A204.1 (cell line): ENCODE measurements around the gene TAGAP.

ENCODE experiments used
- FAIRE-seq: peaks from 2 replicates; lab custom pipeline; 2012; peaks lifted over from hg19 to GRCh38; lab: Jason Lieb, UNC

Gene TAGAP

GRCh38 chr6:159044899-159045727 lies at the start of gene TAGAP:
TSS of gene TAGAP (minus strand) at chr6:159044991. CDS start at chr6:159044146, 845 bp downstream.
- no peak for FAIRE-seq

GRCh38 chr6:159093609-159094443 lies 49.0 kb upstream of the TAGAP start:
- FAIRE-seq, result no peak

DNA sequence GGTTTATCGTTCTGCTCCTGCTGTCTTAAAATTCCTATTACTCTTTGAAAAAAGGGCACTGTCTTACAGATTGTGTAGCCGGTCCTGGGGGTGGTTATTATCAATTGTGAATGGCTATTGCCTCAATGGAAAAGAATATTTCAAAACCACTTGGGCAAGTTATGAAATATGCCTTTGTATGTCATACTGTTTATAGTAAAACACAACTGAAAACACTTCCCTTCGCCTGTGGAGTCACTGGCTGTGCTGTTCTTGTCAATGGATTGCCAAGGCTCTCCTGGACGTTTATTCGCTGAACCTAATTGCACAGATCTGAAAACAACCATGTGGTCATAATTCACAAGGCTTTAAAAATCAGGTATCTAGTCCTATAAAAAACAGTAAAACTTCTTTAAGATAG lies 47.8 kb upstream of the TAGAP start:
- no peak for FAIRE-seq

DNA sequence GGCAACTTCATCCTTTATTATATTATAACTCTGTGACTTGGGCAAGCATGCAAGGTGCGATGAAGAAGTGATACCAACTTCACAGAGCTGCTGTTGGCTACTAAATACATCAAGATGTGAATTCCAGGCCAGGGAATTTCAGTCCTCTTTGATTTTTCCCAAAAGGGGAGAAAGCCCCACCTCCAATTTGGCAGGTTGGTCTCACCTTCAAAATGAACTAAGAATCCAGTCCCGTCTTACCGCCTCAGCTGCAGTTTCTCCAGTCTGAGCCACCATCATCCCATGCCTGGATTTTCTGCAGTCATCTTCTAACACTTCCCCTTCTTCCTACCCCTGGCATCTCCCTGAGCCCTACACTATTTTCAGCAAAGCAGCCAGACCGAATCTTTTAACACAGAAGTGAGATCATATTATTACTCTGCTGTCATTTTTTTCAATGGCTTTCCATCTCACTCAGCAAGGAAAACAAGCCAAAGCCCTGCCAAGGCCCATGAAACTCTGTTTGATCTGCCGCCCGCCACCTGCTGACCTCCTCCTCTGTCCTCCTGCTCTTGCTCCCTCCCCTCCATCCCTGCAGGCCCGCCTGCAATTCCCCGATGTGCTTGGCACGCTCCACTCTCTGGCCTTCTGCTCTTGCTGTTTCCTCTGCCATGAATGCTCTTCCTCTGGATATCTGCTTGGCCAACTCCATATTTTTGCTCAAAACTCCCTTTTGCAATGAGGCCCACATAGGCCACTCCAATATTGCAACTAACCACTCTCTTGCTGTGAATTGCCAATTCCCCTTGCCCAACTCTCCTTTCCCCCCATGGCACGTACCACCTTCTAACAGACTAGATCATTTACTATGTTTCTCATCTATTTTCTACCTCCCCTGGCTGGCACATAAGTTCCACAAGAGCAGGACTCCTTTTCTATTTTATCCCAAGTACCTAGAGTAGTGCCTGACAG lies 46.0 kb upstream of the TAGAP start:
- no peak for FAIRE-seq

- FAIRE-seq, result no peak
Measured at GRCh38 chr6:159089909-159090308, 45.1 kb upstream of the TAGAP start.

DNA sequence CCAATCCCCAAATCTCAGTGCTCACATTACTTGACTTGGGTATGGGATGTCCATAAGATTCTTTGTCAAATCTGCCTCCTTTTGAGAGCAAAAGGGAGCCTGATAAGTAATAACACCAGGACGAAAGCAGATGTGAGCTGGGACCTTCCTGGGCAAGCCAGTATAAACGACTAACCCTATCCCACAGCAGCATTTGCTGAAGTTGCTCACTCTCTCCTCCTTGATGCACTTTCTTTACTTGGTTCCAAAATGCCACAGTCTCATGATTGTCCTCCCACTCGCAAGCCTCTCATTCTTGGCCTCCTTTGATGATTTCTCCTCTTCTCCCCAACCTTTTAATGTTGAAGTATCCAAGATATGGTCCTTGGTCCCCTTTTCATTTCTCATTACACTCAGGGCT lies 44.7 kb upstream of the TAGAP start:
- FAIRE-seq, result no peak

GRCh38 chr6:159086033-159086618 lies 41.3 kb upstream of the TAGAP start:
- FAIRE-seq, result no peak

DNA sequence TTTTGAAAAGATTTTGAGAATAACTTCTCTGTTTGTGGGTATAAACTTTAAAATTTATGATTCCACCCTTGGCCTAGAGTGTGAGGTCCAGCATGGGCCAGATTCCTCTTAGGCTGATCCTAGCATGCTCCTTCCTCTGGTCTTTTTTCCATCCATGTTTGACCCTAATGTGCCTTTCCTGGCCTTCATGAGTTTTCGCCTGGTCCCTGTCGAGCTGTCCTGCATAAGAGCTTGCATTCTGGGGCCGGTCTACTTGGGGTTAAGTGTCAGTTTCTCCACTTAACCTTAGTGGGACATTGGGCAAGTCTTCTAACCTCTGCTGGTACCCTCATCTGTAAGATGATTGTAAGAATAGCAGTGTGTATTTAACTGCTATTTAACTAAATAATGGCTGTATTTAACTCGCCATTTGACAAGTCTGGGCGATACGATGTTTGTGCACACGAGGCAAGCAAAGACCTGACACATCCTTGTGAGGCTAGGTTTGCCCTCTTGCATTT lies 40.7 kb upstream of the TAGAP start:
- no peak for FAIRE-seq

GRCh38 chr6:159084493-159085091 lies 39.8 kb upstream of the TAGAP start:
- FAIRE-seq, result peak; percentile 40

GRCh38 chr6:159083146-159083545 lies 38.4 kb upstream of the TAGAP start:
- no peak for FAIRE-seq

GRCh38 chr6:159082039-159082815 lies 37.4 kb upstream of the TAGAP start:
- FAIRE-seq, result no peak

DNA sequence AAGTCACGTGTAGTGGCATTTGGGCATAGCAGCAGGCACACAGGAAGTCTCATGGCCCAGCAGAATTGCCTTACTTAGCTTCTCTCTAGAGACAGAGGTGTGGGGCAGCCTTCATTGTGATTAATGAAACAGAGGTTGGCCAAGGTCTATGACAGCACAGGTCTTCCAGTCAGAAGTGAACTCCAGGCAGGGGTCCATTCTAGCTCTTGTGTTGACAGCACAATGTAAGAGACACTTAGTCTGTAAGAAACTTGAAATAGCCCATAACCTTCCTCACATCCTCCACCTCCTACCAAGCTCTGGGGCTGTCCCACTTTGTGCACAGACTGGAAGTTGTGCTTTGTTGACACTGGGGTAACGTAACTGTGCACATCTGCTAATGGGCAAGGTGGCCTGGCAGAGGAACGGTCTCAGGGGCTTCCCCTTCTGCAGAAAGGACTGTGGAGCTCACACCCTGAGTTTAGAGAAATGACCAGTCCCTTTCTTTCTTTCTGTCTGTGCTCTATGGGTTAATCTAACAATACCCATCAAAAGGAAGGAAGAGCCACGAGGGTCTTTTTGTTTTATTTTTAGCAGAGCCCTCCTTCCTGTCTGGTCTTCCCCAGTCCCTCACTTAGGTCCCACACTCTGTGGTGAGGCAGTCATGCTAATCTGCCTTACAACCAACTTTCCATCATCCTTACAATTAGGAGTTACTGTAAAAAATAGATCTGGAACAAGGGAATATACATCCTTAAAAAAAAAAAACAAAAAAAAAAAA lies 35.6 kb upstream of the TAGAP start:
- no peak for FAIRE-seq

DNA sequence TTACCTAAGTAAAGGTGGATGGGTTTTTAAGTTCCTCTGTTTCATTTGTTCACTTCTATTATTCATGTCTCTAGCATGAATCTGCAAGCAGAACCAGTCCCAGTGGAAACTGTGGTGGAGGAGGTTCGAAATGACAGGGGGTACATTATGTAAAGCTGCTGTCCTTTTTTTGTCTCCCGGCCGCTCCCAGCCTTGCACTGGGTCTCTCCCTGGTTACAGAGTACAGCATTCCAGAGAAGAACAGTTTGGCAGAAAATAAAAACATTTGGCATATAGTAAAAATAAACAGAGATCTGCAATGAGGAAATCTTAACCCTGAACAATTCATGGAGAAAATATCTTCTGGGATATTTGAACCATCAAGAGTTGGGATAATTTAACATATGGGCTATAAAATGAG lies 34.6 kb upstream of the TAGAP start:
- FAIRE-seq, result no peak

GRCh38 chr6:159077123-159077522 lies 32.3 kb upstream of the TAGAP start:
- FAIRE-seq, result no peak

DNA sequence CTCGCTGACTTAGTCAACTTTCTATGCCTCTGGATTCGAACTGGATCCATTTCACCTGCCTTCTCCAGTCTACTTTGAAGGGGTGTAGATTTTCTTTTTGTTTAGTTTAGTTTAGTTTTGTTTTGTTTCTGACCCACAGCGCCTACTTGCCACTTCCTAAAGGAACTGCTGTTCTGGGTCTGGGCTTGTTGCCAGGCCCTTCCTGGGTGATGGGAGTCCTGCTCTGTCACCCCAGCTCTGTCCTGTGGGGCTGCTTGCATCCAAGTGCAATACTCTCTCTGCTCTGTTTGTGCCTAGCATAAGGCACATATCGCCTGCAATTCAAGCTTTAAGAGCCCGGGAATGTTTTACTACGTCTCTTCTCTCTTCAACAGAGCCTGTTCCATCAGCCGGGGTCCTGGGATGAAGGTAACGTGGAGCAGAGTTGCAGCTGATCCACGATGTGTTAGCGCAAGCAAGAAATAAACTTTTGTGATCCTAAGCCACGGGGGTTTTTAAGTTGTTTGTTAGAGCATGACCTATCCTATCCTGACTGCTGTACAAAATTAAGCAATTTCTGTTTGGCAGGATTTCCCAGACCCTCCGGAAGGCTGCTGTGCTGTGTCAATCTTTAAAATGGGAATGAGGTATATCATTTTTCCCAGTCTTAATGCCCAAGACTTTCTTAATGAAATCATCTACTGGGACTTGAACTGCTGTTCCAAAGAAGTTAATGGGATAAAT lies 30.9 kb upstream of the TAGAP start:
- FAIRE-seq, result no peak

- no peak for FAIRE-seq
Measured at GRCh38 chr6:159074876-159075275, 30.1 kb upstream of the TAGAP start.

DNA sequence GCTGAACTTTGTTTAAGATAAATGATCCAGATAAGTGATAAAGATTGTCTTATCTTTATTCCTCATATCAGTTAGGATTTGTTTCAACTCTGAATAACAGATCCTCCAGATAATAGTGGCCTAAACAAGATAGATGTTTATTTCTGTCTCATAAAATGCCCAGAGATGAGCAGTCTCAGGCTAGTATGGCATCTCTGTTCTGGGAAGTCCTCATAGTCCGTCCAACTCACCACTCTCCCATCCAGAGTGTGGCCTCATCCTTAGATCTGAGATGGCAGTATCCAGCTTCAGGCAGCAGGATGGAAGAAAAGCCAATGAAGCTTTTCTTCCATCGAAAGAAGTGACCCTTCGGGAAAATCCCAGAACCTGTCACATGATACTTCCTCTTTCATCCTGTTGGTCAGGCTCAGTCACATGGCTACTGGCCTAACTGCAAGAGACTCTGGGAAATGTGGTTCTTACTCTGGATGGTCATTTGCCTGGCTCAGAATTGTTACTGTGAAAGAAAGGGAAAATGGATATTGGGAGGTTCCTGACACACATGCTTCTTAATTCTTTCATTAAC lies 29.4 kb upstream of the TAGAP start:
- FAIRE-seq, result no peak
